ENCODE data around the gene ADAM10.

GRCh38 chr15:58649175-58649574, 100.3 kb downstream of the ADAM10 start:
- TF ChIP-seq POLR2A (IDR thresholded peaks at IDR 0.05): no peak
- TF ChIP-seq, protein P1, sequence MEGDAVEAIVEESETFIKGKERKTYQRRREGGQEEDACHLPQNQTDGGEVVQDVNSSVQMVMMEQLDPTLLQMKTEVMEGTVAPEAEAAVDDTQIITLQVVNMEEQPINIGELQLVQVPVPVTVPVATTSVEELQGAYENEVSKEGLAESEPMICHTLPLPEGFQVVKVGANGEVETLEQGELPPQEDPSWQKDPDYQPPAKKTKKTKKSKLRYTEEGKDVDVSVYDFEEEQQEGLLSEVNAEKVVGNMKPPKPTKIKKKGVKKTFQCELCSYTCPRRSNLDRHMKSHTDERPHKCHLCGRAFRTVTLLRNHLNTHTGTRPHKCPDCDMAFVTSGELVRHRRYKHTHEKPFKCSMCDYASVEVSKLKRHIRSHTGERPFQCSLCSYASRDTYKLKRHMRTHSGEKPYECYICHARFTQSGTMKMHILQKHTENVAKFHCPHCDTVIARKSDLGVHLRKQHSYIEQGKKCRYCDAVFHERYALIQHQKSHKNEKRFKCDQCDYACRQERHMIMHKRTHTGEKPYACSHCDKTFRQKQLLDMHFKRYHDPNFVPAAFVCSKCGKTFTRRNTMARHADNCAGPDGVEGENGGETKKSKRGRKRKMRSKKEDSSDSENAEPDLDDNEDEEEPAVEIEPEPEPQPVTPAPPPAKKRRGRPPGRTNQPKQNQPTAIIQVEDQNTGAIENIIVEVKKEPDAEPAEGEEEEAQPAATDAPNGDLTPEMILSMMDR (IDR thresholded peaks at IDR 0.05): no peak
- TF ChIP-seq POLR2AphosphoS5 (IDR thresholded peaks at IDR 0.05; ENCODE audit: insufficient read depth in 1 of 2, low read depth in 1 of 2): no peak
